Epithelial cell of proximal tubule (primary cell): Measurements from ENCODE around the gene FHOD3. TPM values are rescaled to one million over a fixed set of nuclear protein-coding genes. Genes with fewer than 3 reads are reported as not detected.

Experiments used
- DNase-seq: peaks from one replicate; pipeline ENCODE4 v3.0.0-alpha.2; 2011; ENCODE audit warnings: low read depth
- H3K4me3 ChIP-seq: 2 replicates; pipeline ENCODE4 v1.5.1; 2011; ENCODE audit warnings: low read depth, mild to moderate bottlenecking, low read length
- total RNA-seq: library from RNA; depleted of rRNA; stranded (reverse); fragments of >200 nt; gene quantifications from 2 replicates; pipeline ENCODE4 v1.2.3, GENCODE V29; 2015
- TF ChIP-seq, protein P1 (sequence below): conservative IDR thresholded peaks from 2 replicates; pipeline ENCODE4 v1.5.1; 2012; ENCODE audit warnings: low read depth, mild to moderate bottlenecking, low read length

FHOD3 gene
- total RNA-seq, 1 donor from 2014 or later, result 27.3 TPM

DNA sequence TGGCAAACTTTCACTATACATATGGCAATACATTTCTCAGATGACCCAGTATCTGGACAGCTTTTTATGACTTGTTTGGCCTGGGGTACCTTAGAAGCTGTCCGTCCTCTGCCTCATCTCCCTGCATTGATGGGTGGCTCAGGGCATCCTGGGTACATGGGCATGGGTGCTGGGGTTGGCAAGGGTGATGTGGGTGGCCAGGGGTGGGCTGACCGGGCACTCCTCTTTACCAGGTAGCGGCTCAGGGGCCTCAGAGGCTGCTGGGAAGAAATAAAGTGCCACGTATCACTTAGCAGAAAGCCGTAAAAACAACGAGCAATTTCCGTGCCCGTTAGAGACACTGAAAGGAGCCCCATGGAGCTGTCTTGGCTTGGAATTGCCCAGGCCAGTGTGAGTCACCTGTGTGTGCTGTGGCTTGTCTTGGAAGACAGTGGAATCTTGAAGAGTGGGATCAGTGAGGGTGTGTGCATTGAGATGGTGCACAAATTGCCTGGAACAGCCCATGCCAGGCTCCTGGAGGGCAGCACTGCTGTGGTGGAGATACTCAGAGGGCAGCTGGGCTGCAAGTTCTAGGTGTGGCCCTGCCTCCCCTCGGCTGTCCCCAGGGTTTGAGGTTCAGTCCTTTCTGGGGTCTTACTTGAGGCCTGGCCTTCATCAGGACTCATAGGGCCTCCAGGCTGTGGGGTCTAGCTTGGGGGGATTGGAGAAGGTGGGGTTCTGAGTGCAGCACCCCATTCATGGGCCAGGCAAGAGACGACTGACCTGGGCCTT is 88.8 kb downstream of the FHOD3 start:
- H3K4me3 ChIP-seq, result no peak overlapping the region
- no peak for DNase-seq
- TF ChIP-seq, protein P1, sequence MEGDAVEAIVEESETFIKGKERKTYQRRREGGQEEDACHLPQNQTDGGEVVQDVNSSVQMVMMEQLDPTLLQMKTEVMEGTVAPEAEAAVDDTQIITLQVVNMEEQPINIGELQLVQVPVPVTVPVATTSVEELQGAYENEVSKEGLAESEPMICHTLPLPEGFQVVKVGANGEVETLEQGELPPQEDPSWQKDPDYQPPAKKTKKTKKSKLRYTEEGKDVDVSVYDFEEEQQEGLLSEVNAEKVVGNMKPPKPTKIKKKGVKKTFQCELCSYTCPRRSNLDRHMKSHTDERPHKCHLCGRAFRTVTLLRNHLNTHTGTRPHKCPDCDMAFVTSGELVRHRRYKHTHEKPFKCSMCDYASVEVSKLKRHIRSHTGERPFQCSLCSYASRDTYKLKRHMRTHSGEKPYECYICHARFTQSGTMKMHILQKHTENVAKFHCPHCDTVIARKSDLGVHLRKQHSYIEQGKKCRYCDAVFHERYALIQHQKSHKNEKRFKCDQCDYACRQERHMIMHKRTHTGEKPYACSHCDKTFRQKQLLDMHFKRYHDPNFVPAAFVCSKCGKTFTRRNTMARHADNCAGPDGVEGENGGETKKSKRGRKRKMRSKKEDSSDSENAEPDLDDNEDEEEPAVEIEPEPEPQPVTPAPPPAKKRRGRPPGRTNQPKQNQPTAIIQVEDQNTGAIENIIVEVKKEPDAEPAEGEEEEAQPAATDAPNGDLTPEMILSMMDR, result no peak

DNA sequence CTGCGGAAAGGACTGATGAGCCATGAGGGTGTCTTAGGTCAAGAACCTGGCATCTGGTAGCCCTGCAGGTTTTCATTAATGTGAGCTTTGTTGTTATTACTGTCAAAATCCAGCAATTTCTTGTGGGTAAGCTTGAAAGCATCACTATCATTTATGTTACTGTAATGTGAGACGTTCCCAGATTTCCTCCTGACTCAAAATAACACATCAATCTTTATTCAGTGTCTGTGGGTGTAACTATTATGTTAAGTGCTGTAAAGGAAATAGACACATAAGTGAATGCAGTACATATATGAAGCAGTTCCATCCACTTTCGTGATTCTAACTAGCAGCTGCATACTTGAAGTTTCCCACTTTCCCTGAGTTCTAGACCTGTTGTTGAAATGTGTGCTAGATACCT is 89.8 kb downstream of the FHOD3 start:
- TF ChIP-seq, protein P1, result no peak
- no peak for DNase-seq
- no peak overlapping the region for H3K4me3 ChIP-seq

DNA sequence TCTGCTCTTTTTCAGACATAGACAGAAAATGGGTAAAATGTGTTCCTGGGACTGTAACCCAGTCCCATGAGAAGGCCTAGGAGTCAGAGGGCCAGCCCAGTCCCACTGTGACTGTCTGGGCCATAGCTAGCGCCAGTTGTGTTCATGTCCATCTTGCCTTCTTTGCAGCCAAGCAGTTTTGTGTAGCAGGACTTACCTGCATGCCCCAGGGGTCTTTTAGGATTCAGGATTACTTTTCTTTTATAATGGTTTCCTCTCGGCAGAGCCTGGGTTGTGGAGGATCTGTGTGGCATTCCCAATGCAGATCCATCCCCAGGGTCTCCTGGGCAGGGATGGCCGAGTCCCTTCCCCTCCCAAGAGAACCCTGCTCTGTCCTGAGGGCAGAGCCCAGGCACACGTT is 90.8 kb downstream of the FHOD3 start:
- no peak for DNase-seq
- H3K4me3 ChIP-seq, result no peak overlapping the region
- TF ChIP-seq, protein P1, result no peak

DNA sequence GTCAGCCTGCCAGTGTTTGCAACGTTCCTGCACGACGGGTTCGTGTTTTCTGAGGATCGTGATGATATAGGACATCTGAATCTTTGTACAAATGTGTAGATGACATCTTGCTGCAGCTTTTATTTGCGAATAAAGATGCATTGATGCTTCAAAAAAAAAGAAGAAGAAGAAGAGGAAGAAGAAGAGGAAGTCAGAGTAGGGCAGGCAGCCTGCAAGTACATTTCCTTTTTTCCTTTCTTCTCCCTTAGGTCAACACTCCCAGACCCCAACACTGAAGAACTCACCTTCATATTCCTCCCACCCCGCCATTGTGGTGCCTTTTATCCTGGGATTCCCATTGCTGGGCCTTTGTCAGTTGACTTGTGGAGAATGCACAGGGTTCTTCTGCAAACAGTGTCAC is 91.5 kb downstream of the FHOD3 start:
- DNase-seq, result no peak
- TF ChIP-seq, protein P1, result no peak
- H3K4me3 ChIP-seq, result no peak overlapping the region

DNA sequence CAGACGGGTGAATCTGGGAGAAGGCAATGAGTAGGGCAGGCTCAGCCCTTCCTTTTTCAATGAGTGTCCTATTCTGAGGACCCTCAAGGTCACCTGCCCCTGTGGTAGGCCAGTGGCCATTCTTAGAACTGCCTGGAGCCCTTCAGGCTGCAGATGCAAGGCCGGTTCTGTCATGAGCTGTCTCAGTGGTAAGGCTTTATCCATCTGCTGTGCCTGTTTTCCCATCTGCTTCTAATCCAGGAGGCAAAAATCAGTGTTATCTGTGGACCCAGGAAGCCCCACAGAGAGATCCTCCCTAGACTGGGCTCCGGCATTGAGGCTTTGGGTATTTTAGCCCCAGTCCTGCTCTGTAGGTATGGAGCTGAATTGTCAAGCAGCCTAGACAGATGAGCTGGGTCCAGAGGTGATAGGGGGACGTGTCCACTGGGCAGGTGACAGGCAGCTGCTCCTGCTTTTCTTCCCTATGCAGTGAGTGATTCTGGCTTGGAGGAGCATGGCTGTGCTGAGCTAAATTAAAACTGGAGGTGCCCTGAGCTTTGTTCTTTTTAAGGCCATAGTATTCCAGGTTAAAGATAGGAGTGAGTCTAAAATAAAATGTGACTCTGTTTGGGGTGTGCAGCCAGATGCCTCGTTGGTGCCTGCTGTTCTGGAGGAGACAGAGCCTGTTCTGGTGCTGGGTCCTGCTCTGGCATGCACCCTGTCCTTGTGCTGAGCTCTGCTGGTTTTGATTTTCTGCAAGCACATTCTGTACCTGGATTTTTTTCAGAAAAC is 92.5 kb downstream of the FHOD3 start:
- no peak overlapping the region for H3K4me3 ChIP-seq
- TF ChIP-seq, protein P1, result no peak
- DNase-seq, result no peak

DNA sequence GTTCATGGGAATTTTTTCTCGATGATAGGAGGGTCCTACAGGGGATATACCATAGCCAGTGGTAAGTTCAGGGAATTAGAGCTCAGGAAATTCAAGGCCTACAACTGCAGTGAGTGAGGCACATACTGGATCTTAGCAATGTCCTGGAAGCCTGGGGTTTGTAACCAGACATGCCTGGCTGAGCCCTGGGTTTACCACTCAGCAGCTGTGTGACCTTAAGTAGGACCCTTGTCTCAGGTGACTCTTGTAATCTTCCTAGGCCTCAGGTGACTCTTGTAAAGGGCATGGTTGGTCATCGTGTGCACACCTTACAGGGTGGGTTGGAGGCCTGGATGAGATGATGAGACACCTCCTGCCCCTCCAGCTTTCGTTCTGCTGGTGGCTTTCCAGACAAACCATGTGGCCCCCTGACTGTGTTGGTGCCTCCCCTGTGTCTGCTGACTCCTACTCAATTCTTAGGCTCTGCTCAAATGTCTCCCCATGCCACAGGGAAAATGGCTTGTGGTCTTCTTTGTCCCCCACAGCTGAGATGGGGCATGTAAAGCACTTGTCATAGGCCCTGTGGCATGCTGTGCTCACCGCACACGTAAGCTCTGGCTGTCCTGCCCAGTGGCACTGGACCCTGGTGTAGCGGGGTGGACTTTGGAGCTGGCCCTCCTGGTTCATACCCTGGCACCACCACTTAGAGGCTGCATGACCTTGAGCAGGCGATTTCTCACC is 94.1 kb downstream of the FHOD3 start:
- DNase-seq, result no peak
- no peak overlapping the region for H3K4me3 ChIP-seq
- TF ChIP-seq, protein P1, result no peak
